NCI-H446 (cell line): ENCODE measurements around the gene TBC1D28.
"Not testable (repeated sequence)": the region's sequence is repeated elsewhere in the genome, so short reads cannot be mapped to it uniquely, and the experiment has no call there.

Experiments
- DNase-seq, 2 experiments: peaks; one replicate each; lab custom pipeline; 2025; lab: John Stamatoyannopoulos, UW

The TBC1D28 gene

DNA sequence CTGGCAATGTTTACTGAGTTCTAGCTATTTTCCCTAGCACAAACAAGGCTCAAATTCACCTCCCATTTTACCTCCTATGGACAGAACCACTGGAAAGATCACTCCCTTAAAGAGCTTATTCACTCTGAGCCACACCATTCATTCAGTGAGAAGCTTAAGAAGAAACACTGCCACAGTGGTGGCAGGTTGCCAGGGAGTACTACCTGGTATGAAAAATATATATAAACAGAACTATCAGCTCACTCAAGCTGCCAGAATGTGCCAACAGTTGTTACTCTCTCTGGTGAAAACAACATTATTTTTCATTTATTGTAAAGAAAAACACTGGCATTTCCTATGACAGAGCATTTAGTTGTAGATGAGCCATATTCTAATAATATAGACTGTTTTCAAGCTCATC, 31.2 kb downstream of the TBC1D28 start:
- DNase-seq, result not testable (repeated sequence)

DNA sequence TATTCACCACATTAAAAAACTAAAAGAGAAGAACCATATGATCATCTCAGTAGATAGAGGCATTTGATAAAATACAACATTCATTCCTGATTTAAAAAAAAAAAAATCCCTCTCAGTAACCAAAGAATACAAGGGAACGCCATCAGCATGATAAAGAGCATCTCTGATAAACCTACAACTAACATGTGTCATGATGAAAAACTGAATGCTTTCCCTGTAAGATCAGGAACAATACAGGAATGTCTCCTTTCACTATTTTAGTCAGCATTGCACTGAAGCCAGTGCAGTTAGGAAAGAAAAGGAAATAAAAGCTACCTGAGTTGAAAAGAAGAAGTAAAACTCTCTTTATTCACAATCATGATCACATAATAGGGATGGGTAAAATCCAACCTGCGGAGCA, 51.1 kb downstream of the TBC1D28 start:
- DNase-seq, result not testable (repeated sequence)
